Activated CD8-positive, alpha-beta T cell treated with anti-CD3 and anti-CD28 coated beads for 36 hours (primary cell): ENCODE data around the gene OTOGL. TPM values are rescaled to one million over a fixed set of nuclear protein-coding genes. Genes with fewer than 3 reads are reported as not detected.

Experiments used
- ATAC-seq: fragments of 200-7000 bp; cut with Tn5 transposase; one replicate; pipeline ENCODE4 v1.10.0; 2021; ENCODE audit warnings: mild to moderate bottlenecking, moderate library complexity
- CTCF ChIA-PET: fragments of 350-600 bp; sonication (Branson Sonifier 250); formaldehyde crosslinking; loops from one replicate; lab custom pipeline; 2021; ENCODE audit warnings: antibody characterized with exemption; lab: Charles Lee
- POLR2A ChIA-PET: fragments of 350-600 bp; sonication (Branson Sonifier 250); formaldehyde crosslinking; loops from one replicate; lab custom pipeline; 2021; ENCODE audit warnings: antibody characterized with exemption; lab: Charles Lee
- DNase-seq: peaks from one replicate; pipeline ENCODE4 v3.0.0-alpha.2; 2020
- H3K27ac Mint-ChIP-seq: one replicate; pipeline ENCODE4 v1.8.0; 2021; ENCODE audit warnings: mild to moderate bottlenecking, mixed read lengths
- H3K27me3 Mint-ChIP-seq: one replicate; pipeline ENCODE4 v1.8.0; 2021; ENCODE audit warnings: mixed read lengths
- H3K36me3 Mint-ChIP-seq: one replicate; pipeline ENCODE4 v1.8.0; 2021; ENCODE audit warnings: low read depth, mixed read lengths
- H3K4me1 Mint-ChIP-seq: one replicate; pipeline ENCODE4 v1.8.0; 2021; ENCODE audit warnings: low read depth, mixed read lengths
- H3K4me3 Mint-ChIP-seq: one replicate; pipeline ENCODE4 v1.8.0; 2021; ENCODE audit warnings: mild to moderate bottlenecking, moderate library complexity, mixed read lengths
- H3K9me3 Mint-ChIP-seq: one replicate; pipeline ENCODE4 v1.8.0; 2021; ENCODE audit warnings: mixed read lengths
- intact Hi-C: fragments of 100-400 bp; cut with micrococcal nuclease; formaldehyde crosslinking; loops from one replicate; pipeline ENCODE4 v1.10.0; 2022
- total RNA-seq, 2 experiments: library from RNA; stranded (reverse); gene quantifications; one replicate each; pipeline ENCODE4 v1.2.3, GENCODE V29; 2021
- TF ChIP-seq, protein P1 (sequence below): fragments of 200-600 bp; IDR thresholded peaks from one replicate; pipeline ENCODE4 v1.8.0; 2022; ENCODE audit warnings: antibody characterized with exemption, mild to moderate bottlenecking

The OTOGL gene
- total RNA-seq, 2 experiments from 2014 or later, result not detected

DNA sequence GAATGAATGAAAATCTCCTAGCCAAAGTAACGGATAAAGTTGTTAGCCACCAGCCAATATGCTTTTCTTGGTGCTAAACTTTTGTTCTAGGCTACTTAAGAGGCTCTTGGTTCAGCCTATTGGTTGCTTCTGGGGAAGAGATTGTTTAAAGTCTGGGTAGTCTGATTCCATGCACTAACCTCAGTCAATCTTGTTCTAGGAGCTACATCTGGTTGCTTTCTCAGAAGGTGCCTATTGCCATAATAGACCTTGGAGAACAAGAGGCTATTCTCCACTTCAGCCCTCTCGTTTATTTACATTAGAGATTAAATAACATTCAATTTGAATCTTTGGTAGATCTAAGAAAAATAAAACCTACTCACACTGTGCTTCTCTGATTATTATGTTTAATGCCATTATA lies 40.8 kb upstream of the OTOGL start:
- Mint-ChIP-seq H3K27ac (no peak overlapping the region), H3K4me3 (no peak overlapping the region), H3K4me1 (no peaks in the 10 kb centered on the region), H3K9me3 (no peaks in the 10 kb centered on the region), H3K36me3 (no peaks in the 10 kb centered on the region), H3K27me3 (peaks cover 2% of the 10 kb centered on the region)
- DNase-seq (no peak), ATAC-seq (no peak)
- intact Hi-C loops, result no loop called here
- TF ChIP-seq, protein P1, sequence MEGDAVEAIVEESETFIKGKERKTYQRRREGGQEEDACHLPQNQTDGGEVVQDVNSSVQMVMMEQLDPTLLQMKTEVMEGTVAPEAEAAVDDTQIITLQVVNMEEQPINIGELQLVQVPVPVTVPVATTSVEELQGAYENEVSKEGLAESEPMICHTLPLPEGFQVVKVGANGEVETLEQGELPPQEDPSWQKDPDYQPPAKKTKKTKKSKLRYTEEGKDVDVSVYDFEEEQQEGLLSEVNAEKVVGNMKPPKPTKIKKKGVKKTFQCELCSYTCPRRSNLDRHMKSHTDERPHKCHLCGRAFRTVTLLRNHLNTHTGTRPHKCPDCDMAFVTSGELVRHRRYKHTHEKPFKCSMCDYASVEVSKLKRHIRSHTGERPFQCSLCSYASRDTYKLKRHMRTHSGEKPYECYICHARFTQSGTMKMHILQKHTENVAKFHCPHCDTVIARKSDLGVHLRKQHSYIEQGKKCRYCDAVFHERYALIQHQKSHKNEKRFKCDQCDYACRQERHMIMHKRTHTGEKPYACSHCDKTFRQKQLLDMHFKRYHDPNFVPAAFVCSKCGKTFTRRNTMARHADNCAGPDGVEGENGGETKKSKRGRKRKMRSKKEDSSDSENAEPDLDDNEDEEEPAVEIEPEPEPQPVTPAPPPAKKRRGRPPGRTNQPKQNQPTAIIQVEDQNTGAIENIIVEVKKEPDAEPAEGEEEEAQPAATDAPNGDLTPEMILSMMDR, result no peak
- CTCF ChIA-PET, result interaction anchor here (2.8 kb wide), 1 partner anchor 212 kb away, joined by 7 read pairs; no protein-coding TSS in a partner anchor
- POLR2A ChIA-PET, result no interaction called here

DNA sequence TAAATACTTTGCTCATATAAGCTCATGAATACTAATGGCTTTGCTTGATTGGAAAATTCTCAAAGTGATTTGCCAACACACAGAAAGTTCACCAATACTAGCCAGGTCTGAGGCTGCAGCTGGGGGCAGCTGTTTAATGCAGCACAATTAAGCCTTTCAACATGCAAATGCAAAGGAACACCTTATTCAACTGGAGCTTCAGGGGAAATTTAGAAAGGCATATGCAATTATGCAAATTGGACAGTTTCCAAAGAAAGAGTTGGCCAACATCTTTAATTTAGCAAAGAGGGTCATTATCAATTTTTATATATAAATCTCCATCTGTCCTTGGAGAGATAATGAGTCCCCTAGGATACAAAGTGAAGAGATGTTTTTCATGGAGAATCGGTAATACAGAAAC lies 40.2 kb upstream of the OTOGL start:
- Mint-ChIP-seq H3K9me3 (no peaks in the 10 kb centered on the region), H3K4me3 (no peak overlapping the region), H3K27ac (no peak overlapping the region), H3K36me3 (no peaks in the 10 kb centered on the region), H3K27me3 (peaks cover 2% of the 10 kb centered on the region), H3K4me1 (no peaks in the 10 kb centered on the region)
- ATAC-seq (no peak), DNase-seq (no peak)
- intact Hi-C loops, result no loop called here
- POLR2A ChIA-PET, result no interaction called here
- TF ChIP-seq, protein P1, result no peak
- CTCF ChIA-PET, result interaction anchor here (2.8 kb wide), 1 partner anchor 211 kb away, joined by 7 read pairs; no protein-coding TSS in a partner anchor

DNA sequence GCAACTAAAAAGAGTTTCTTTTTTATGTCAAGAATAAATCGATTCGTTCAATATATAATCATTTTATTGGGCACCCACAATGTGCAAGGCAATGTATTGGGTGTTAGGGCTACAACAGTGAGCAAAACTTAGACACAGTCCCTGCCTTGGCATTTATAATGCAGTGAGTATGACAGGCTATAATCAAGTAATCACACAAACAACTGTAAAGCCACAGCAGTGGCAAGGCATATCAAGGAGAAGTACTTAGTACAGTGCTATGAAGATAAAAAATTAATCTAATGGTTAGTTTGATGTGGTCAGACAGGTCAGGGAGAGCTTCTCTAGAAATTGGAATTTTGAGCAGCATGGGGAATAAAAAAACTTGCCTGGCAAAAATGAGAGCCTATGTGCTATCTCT lies 39.5 kb upstream of the OTOGL start:
- ATAC-seq (no peak), DNase-seq (no peak)
- ChIA-PET POLR2A (no interaction called here), CTCF (interaction anchor here (2.8 kb wide), 1 partner anchor 210 kb away, joined by 7 read pairs; no protein-coding TSS in a partner anchor)
- Mint-ChIP-seq H3K4me1 (no peaks in the 10 kb centered on the region), H3K4me3 (no peak overlapping the region), H3K36me3 (no peaks in the 10 kb centered on the region), H3K9me3 (no peaks in the 10 kb centered on the region), H3K27ac (no peak overlapping the region), H3K27me3 (peaks cover 2% of the 10 kb centered on the region)
- intact Hi-C loops, result no loop called here
- TF ChIP-seq, protein P1, result no peak

DNA sequence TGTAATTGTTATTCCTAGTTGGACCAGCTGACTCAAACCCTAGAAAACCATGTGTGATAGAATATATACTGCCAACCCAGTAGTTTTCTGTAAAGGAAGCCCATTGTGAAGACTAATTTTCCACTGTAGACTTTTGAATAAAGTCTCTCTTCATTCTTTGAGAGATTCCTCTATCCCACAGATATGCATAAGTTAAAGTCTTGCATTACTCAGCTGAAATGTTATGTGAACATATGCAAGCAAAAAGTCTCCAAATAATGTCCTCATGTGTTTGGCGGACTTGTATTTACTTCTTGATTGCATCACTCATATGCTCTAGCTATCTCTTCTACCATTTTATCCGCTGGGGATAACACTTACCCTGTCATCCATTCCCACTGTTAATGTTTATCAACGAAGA lies 35.1 kb upstream of the OTOGL start:
- H3K36me3 Mint-ChIP-seq, result no peaks in the 10 kb centered on the region
- POLR2A ChIA-PET, result no interaction called here
- TF ChIP-seq, protein P1, result no peak

DNA sequence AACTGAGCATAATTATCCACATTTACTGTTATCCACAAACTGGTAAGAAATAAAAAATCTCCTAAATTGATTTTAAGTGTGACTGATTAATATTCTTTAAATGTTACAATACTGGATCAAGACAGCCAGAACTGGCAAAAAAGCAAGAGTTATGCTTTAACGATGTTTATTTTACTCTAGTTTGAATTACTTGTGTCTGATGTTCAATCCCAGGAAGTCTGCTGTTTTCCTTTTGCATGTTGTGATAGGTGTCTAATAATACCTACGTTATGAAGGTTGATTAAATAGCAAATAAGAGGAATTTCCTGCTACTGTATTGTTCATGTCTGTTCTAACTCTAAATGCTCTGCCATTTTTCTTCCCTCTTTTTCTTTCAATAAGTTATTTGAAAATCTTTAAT lies 34.4 kb upstream of the OTOGL start:
- Mint-ChIP-seq H3K27ac (no peak overlapping the region), H3K36me3 (no peaks in the 10 kb centered on the region), H3K27me3 (peaks cover 2% of the 10 kb centered on the region), H3K4me1 (no peaks in the 10 kb centered on the region), H3K4me3 (no peak overlapping the region), H3K9me3 (no peaks in the 10 kb centered on the region)
- no peak for ATAC-seq
- POLR2A ChIA-PET, result no interaction called here
- intact Hi-C loops, result no loop called here
- TF ChIP-seq, protein P1, result no peak
- CTCF ChIA-PET, result no interaction called here
- DNase-seq, result no peak

More for the DNA sequence above, 35.1 kb upstream of the OTOGL start:
- H3K4me1 Mint-ChIP-seq, result no peaks in the 10 kb centered on the region
- CTCF ChIA-PET, result no interaction called here
- H3K4me3 Mint-ChIP-seq, result no peak overlapping the region
- H3K27ac Mint-ChIP-seq, result no peak overlapping the region
- ATAC-seq, result no peak
- DNase-seq, result no peak
- no peaks in the 10 kb centered on the region for H3K9me3 Mint-ChIP-seq
- intact Hi-C loops, result no loop called here
- peaks cover 2% of the 10 kb centered on the region for H3K27me3 Mint-ChIP-seq
